HepG2 (cell line): Measurements from ENCODE around the gene SPINDOC. TPM values are rescaled to one million over a fixed set of nuclear protein-coding genes. Genes with fewer than 3 reads are reported as not detected.
"Not testable (repeated sequence)": the region's sequence is repeated elsewhere in the genome, so short reads cannot be mapped to it uniquely, and the experiment has no call there.

Source experiments
- ATAC-seq: fragments of 200-7000 bp; cut with Tn5 transposase; 3 replicates; pipeline ENCODE4 v1.9.1; 2020; ENCODE audit warnings: mild to moderate bottlenecking, moderate library complexity
- BruUV-seq: library from RNA; stranded (reverse); fragments of 400-500 nt; replicated peaks from 2 replicates; lab custom pipeline; 2021; lab: Mats Ljungman, UMichigan
- CTCF ChIA-PET: fragments of 300-600 bp; formaldehyde crosslinking; extraction: SDS; loops from one replicate; lab custom pipeline; 2021; ENCODE audit warnings: low total read pairs, inconsistent platforms, low intra/inter-chr PET ratio; lab: Yijun Ruan, JAX
- POLR2A ChIA-PET: fragments of 350-600 bp; sonication (Branson Sonifier 250); formaldehyde crosslinking; loops from one replicate; lab custom pipeline; 2020; ENCODE audit warnings: antibody characterized with exemption, inconsistent platforms; lab: Yijun Ruan, JAX
- DNase-seq: peaks from one replicate; pipeline ENCODE4 v3.0.0-alpha.2; 2015; ENCODE audit warnings: low spot score
- FAIRE-seq: peaks from 3 replicates; lab custom pipeline; 2011; peaks lifted over from hg19 to GRCh38; lab: Jason Lieb, UNC
- H2AFZ ChIP-seq: one replicate; pipeline ENCODE4 v1.6.1; 2011; ENCODE audit warnings: low read length, inconsistent platforms
- H3K27ac ChIP-seq: fragments of 300-600 bp; 3 replicates; pipeline ENCODE4 v1.8.0; 2011; ENCODE audit warnings: mixed run types, mild to moderate bottlenecking, mixed read lengths, low read length, inconsistent platforms; ENCODE audit not compliant: insufficient read depth; ENCODE audit errors: extremely low read length
- H3K27me3 ChIP-seq, 2 experiments: fragments of 200-600 bp in 1 of 2; 2 replicates in 1 of 2; 3 replicates in 1 of 2; pipeline versions ENCODE4 v1.6.0 to v1.8.0; 2011; ENCODE audit warnings: low read length in 2 of 2, mild to moderate bottlenecking in 2 of 2, moderate library complexity in 2 of 2, inconsistent platforms in 1 of 2; ENCODE audit not compliant: insufficient read depth in 2 of 2, control insufficient read depth in 1 of 2
- H3K36me3 ChIP-seq, 2 experiments: fragments of 200-600 bp in 1 of 2; replicated peaks in 1 of 2; 2 replicates in 1 of 2; 3 replicates in 1 of 2; pipeline versions ENCODE4 v1.5.1 to v1.8.0; 2011; ENCODE audit warnings: low read length in 2 of 2, inconsistent platforms in 1 of 2; ENCODE audit not compliant: insufficient read depth in 2 of 2, control insufficient read depth in 1 of 2
- H3K4me1 ChIP-seq: 2 replicates; pipeline ENCODE4 v1.5.1; 2012; ENCODE audit warnings: low read length, inconsistent platforms; ENCODE audit not compliant: insufficient read depth
- H3K4me2 ChIP-seq: 2 replicates; pipeline ENCODE4 v1.6.0; 2011; ENCODE audit warnings: low read depth, low read length, inconsistent platforms
- H3K4me3 ChIP-seq, 3 experiments: fragments of 200-600 bp in 1 of 3; sonication (generic), shearing (Covaris generic) in 1 of 3; replicated peaks in 1 of 3; 2 replicates each; pipeline ENCODE4 v1.5.1; 2011 to 2016; ENCODE audit warnings: low read length in 3 of 3, inconsistent platforms in 2 of 3, low read depth in 2 of 3, mild to moderate bottlenecking in 2 of 3, control low read depth in 1 of 3, mixed read lengths in 1 of 3; ENCODE audit not compliant: insufficient read depth in 1 of 3
- H3K79me2 ChIP-seq: one replicate; pipeline ENCODE4 v1.6.1; 2011; ENCODE audit warnings: low read length, inconsistent platforms; ENCODE audit not compliant: insufficient read depth
- H3K9ac ChIP-seq: 2 replicates; pipeline ENCODE4 v1.6.0; 2011; ENCODE audit warnings: mild to moderate bottlenecking, low read depth, low read length, inconsistent platforms; ENCODE audit not compliant: insufficient read depth
- H3K9me3 ChIP-seq: 2 replicates; pipeline ENCODE4 v1.5.1; 2012; ENCODE audit warnings: mild to moderate bottlenecking, low read length
- H4K20me1 ChIP-seq: 2 replicates; pipeline ENCODE4 v1.6.0; 2011; ENCODE audit warnings: inconsistent platforms, mild to moderate bottlenecking, low read length, moderate library complexity; ENCODE audit not compliant: insufficient read depth
- ATF5 ChIP-seq: sonication (generic); formaldehyde crosslinking; IDR thresholded peaks from 2 replicates; pipeline ENCODE4 v1.4.0; 2020; ENCODE audit warnings: mild to moderate bottlenecking, low read depth, missing genetic modification reagents
- CEBPB ChIP-seq: IDR thresholded peaks from 2 replicates; pipeline ENCODE4 v1.6.1; 2011; ENCODE audit warnings: low read depth, low read length, improper control_type of control experiment, borderline replicate concordance
- SETDB1 ChIP-seq: sonication (generic); formaldehyde crosslinking; IDR thresholded peaks from 2 replicates; pipeline ENCODE4 v1.5.1; 2020; ENCODE audit warnings: missing genetic modification reagents, mild to moderate bottlenecking, borderline replicate concordance
- SOX5 ChIP-seq: IDR thresholded peaks from 2 replicates; pipeline ENCODE4 v1.6.1; 2016; ENCODE audit warnings: borderline replicate concordance
- SP2 ChIP-seq: sonication (generic); formaldehyde crosslinking; IDR thresholded peaks from 2 replicates; pipeline ENCODE4 v1.5.1; 2020; ENCODE audit warnings: mild to moderate bottlenecking, missing genetic modification reagents
- STAT5B ChIP-seq: sonication (generic); formaldehyde crosslinking; IDR thresholded peaks from 2 replicates; pipeline ENCODE4 v1.4.0; 2020; ENCODE audit warnings: missing genetic modification reagents
- ZNF124 ChIP-seq: sonication (generic); formaldehyde crosslinking; IDR thresholded peaks from 2 replicates; pipeline ENCODE4 v1.4.0; 2020; ENCODE audit warnings: missing genetic modification reagents
- ZNF629 ChIP-seq: sonication (generic); formaldehyde crosslinking; conservative IDR thresholded peaks from 2 replicates; pipeline ENCODE4 v1.5.0; 2020; ENCODE audit warnings: missing genetic modification reagents
- ZNF703 ChIP-seq: sonication (generic); formaldehyde crosslinking; IDR thresholded peaks from 2 replicates; pipeline ENCODE4 v1.5.1; 2020; ENCODE audit warnings: missing genetic modification reagents, mild to moderate bottlenecking, moderate library complexity, borderline replicate concordance
- WGBS: methylation state at CpG from one replicate; pipeline ENCODE4 v1.1.6; 2017; ENCODE audit warnings: low lambda C conversion rate; 5-methylcytosine and 5-hydroxymethylcytosine counted together
- in situ Hi-C: cut with HindIII; loops from 2 replicates; pipeline ENCODE4 v1.10.0; 2017; ENCODE audit warnings: low pct_unique_long_range_greater_than_20kb; ENCODE audit not compliant: extremely low pct_ligation_motif_present
- intact Hi-C: fragments of 100-400 bp; cut with micrococcal nuclease; formaldehyde crosslinking; loops from one replicate; pipeline ENCODE4 v1.10.0; 2022; ENCODE audit not compliant: unreplicated experiment
- polyA plus RNA-seq, 8 experiments: library from polyadenylated mRNA; depleted of rRNA in 3 of 8; stranded (reverse) in 7 of 8; unstranded in 1 of 8; fragments of >200 nt; fragmentation: Illumina TruSeq in 4 of 8; extraction: Trizol in 4 of 8; gene quantifications; 2 replicates each; pipeline versions ENCODE4 v1.2.1 to v1.2.3, GENCODE V29; 2011 to 2016; ENCODE audit warnings: low read depth in 4 of 8, missing spikeins in 1 of 8, mixed read lengths in 1 of 8; ENCODE audit not compliant: insufficient read depth in 1 of 8
- total RNA-seq, 5 experiments: library from RNA; depleted of rRNA; stranded (reverse); fragments of >200 nt; fragmentation: Illumina TruSeq; extraction: Trizol; gene quantifications; 2 replicates each; pipeline ENCODE4 v1.2.3, GENCODE V29; 2016; ENCODE audit warnings: low read depth in 1 of 5

SPINDOC gene
- total and polyA plus RNA-seq, 2 of the 13 experiments (the other 11 are each of a cell fraction or from before 2014, with no cell fraction given): 21.4 to 29.9 TPM

GRCh38 chr11:63769714-63770455, 43.4 kb upstream of the SPINDOC start (continued):
- no peak for TF ChIP-seq SETDB1 (CRISPR knock-in tag)
- no peak for TF ChIP-seq SP2 (CRISPR knock-in tag)
- no peak for TF ChIP-seq ZNF629
- TF ChIP-seq ATF5 (CRISPR knock-in tag): no peak
- TF ChIP-seq SOX5: no peak
- no peak for TF ChIP-seq ZNF703

- Histone ChIP-seq H3K36me3 (no peaks in the 10 kb centered on the region), H2AFZ (no peak overlapping the region), H3K4me1 (peaks cover 30% of the 10 kb centered on the region), H3K4me2 (peak overlapping the region; percentile 93), H3K4me3 (peak overlapping the region in 1 of 3 experiments; percentile 85; a peak in 2 of 6 replicates), H3K27me3 (peaks cover 0 to 4% of the 10 kb centered on the region in 2 experiments; a peak in 1 of 5 replicates), H3K27ac (no peak overlapping the region), H3K9ac (no peak overlapping the region), H3K79me2 (peaks cover 7% of the 10 kb centered on the region), H3K9me3 (no peaks in the 10 kb centered on the region), H4K20me1 (no peaks in the 10 kb centered on the region; the same call in 1 of the 2 replicates)
- BruUV-seq: no TSS peak
- peak; percentile 74; the same call in 1 of the 2 replicates for TF ChIP-seq CEBPB
- TF ChIP-seq ZNF124: no peak
- TF ChIP-seq STAT5B (CRISPR knock-in tag): no peak
- in situ Hi-C loops (no loop called here), intact Hi-C loops (no loop called here)
- DNase-seq (no peak), ATAC-seq (no peak), FAIRE-seq (no peak)
- ChIA-PET CTCF (no interaction called here), POLR2A (interaction anchor here (0.9 kb wide), 1 partner anchor 13 kb away, joined by 3 read pairs; no protein-coding TSS in a partner anchor)
- 37% methylated on average over 7 of the region's 7 CpGs for WGBS
Measured at GRCh38 chr11:63770763-63771162, 42.5 kb upstream of the SPINDOC start.

- H4K20me1 ChIP-seq, in situ Hi-C loops, H2AFZ ChIP-seq, ATAC-seq, intact Hi-C loops, H3K36me3 ChIP-seq, H3K79me2 ChIP-seq, H3K4me2 ChIP-seq, H3K4me3 ChIP-seq, H3K27me3 ChIP-seq, DNase-seq, H3K9me3 ChIP-seq, CTCF ChIA-PET, BruUV-seq, H3K9ac ChIP-seq, POLR2A ChIA-PET, FAIRE-seq, H3K27ac ChIP-seq: not testable (repeated sequence)
- 96% methylated on average over 2 of the region's 2 CpGs for WGBS
- peaks cover 19% of the 10 kb centered on the region for H3K4me1 ChIP-seq
Measured at GRCh38 chr11:63771741-63772318, 41.4 kb upstream of the SPINDOC start.
